ENCODE measurements around the gene SYT1.

The SYT1 gene

GRCh38 chr12:79434561-79434960, 570.0 kb downstream of the SYT1 start:
- H3K9me3 ChIP-seq, result no peaks in the 10 kb centered on the region
- no peaks in the 10 kb centered on the region for H3K4me1 ChIP-seq (ENCODE audit: control insufficient read depth in 1 of 2, insufficient read depth in 1 of 2, low read depth in 1 of 2, low read length in 1 of 2)
- no peak for TF ChIP-seq CTCF (IDR thresholded peaks at IDR 0.05)
- no peak overlapping the region for H3K4me3 ChIP-seq (ENCODE audit: low read depth in 1 of 2, low read length in 1 of 2)
- no peaks in the 10 kb centered on the region for H3K27me3 ChIP-seq
- no peaks in the 10 kb centered on the region for H3K36me3 ChIP-seq
- no peak overlapping the region for H3K27ac ChIP-seq

GRCh38 chr12:79435742-79436141, 571.2 kb downstream of the SYT1 start:
- H3K27ac ChIP-seq, result no peak overlapping the region

GRCh38 chr12:79438480-79439174, 574.1 kb downstream of the SYT1 start:
- Histone ChIP-seq H3K4me1 (ENCODE audit: control insufficient read depth in 1 of 2, insufficient read depth in 1 of 2, low read depth in 1 of 2, low read length in 1 of 2) (no peaks in the 10 kb centered on the region), H3K9me3 (no peaks in the 10 kb centered on the region), H3K27me3 (no peaks in the 10 kb centered on the region), H3K36me3 (no peaks in the 10 kb centered on the region), H3K4me3 (ENCODE audit: low read depth in 1 of 2, low read length in 1 of 2) (no peak overlapping the region), H3K27ac (no peak overlapping the region)
- no peak for TF ChIP-seq CTCF (IDR thresholded peaks at IDR 0.05)

More at GRCh38 chr12:79435742-79436141, 571.2 kb downstream of the SYT1 start:
- no peaks in the 10 kb centered on the region for H3K27me3 ChIP-seq
- no peaks in the 10 kb centered on the region for H3K9me3 ChIP-seq
- H3K4me3 ChIP-seq (ENCODE audit: low read depth in 1 of 2, low read length in 1 of 2), result no peak overlapping the region
- no peak for TF ChIP-seq CTCF (IDR thresholded peaks at IDR 0.05)
- H3K4me1 ChIP-seq (ENCODE audit: control insufficient read depth in 1 of 2, insufficient read depth in 1 of 2, low read depth in 1 of 2, low read length in 1 of 2), result no peaks in the 10 kb centered on the region
- H3K36me3 ChIP-seq, result no peaks in the 10 kb centered on the region

DNA sequence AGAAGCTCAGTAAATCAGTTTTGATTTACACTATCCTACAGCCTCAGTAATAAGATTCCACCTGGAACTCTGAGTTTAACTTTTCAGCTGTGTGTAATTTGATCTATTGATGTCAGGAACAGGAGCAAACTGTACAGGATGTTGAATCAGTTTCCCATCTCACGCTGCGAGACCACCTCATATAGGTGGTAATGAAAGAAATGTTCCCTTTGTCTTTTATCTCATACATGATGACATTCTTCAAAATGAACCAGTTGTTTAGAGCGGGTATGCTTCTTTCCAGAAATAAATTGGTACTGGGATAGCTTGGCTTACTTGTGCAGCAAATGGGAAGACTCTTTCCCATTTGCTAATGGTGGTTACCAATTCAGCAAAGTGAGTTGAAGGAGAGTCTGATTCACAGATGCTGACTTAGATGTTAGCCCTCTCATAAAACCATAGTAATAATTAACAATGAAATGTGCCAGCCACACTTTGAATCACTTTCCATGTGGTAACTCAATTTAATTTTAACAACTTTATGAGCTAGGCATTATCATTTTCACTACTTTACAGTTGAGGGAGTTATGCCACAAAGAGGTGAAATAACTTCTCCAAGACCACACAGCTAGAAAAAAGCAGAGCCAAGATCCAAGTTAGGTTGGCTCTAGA, 574.7 kb downstream of the SYT1 start:
- no peaks in the 10 kb centered on the region for H3K27me3 ChIP-seq
- no peaks in the 10 kb centered on the region for H3K4me1 ChIP-seq (ENCODE audit: control insufficient read depth in 1 of 2, insufficient read depth in 1 of 2, low read depth in 1 of 2, low read length in 1 of 2)
- no peak for TF ChIP-seq CTCF (IDR thresholded peaks at IDR 0.05)
- H3K27ac ChIP-seq, result no peak overlapping the region
- H3K4me3 ChIP-seq (ENCODE audit: low read depth in 1 of 2, low read length in 1 of 2), result no peak overlapping the region
- H3K36me3 ChIP-seq, result no peaks in the 10 kb centered on the region
- H3K9me3 ChIP-seq, result no peaks in the 10 kb centered on the region

GRCh38 chr12:79441534-79441933, 577.0 kb downstream of the SYT1 start:
- Histone ChIP-seq H3K27ac (no peak overlapping the region), H3K27me3 (no peaks in the 10 kb centered on the region), H3K36me3 (no peaks in the 10 kb centered on the region), H3K4me1 (ENCODE audit: control insufficient read depth in 1 of 2, insufficient read depth in 1 of 2, low read depth in 1 of 2, low read length in 1 of 2) (no peaks in the 10 kb centered on the region), H3K9me3 (no peaks in the 10 kb centered on the region), H3K4me3 (ENCODE audit: low read depth in 1 of 2, low read length in 1 of 2) (no peak overlapping the region)
- TF ChIP-seq CTCF (IDR thresholded peaks at IDR 0.05), result no peak
